HepG2 (cell line): ENCODE measurements around the gene TM9SF2. TPM values are rescaled to one million over a fixed set of nuclear protein-coding genes. Genes with fewer than 3 reads are reported as not detected.
A peak's percentile ranks its signal among the peaks of the same experiment; 100 is the strongest.

Source experiments
- ARNT2 ChIP-seq: sonication (generic); formaldehyde crosslinking; IDR thresholded peaks from 2 replicates; pipeline ENCODE4 v1.8.0; 2022; ENCODE audit warnings: mild to moderate bottlenecking, low read depth, missing genetic modification reagents, moderate library complexity
- ERF ChIP-seq: IDR thresholded peaks from 2 replicates; pipeline ENCODE4 v1.6.1; 2018; ENCODE audit warnings: missing biosample characterization, missing genetic modification reagents
- KLF12 ChIP-seq: sonication (generic); formaldehyde crosslinking; IDR thresholded peaks from 2 replicates; pipeline ENCODE4 v1.4.0; 2020; ENCODE audit warnings: missing genetic modification reagents, borderline replicate concordance
- NCOA2 ChIP-seq: sonication (generic); formaldehyde crosslinking; IDR thresholded peaks from 2 replicates; pipeline ENCODE4 v1.8.0; 2022; ENCODE audit warnings: inconsistent platforms
- NR3C1 ChIP-seq: sonication (generic); formaldehyde crosslinking; IDR thresholded peaks from 2 replicates; pipeline ENCODE4 v1.4.0; 2020; ENCODE audit warnings: missing genetic modification reagents
- SRSF1 ChIP-seq: fragments of 200-400 bp; formaldehyde crosslinking; optimal IDR thresholded peaks from 2 replicates; pipeline ENCODE3; 2017; ENCODE audit warnings: mild to moderate bottlenecking, low read depth, low read length, moderate library complexity
- TOPORS ChIP-seq: sonication (generic); formaldehyde crosslinking; IDR thresholded peaks from 2 replicates; pipeline ENCODE4 v1.8.0; 2023; ENCODE audit warnings: mild to moderate bottlenecking, missing genetic modification reagents
- ZBTB7B ChIP-seq: sonication (generic); formaldehyde crosslinking; IDR thresholded peaks from 2 replicates; pipeline ENCODE4 v1.4.0; 2020; ENCODE audit warnings: missing genetic modification reagents
- ZNF143 ChIP-seq: sonication (generic); formaldehyde crosslinking; IDR thresholded peaks from 2 replicates; pipeline ENCODE4 v1.4.0; 2020; ENCODE audit warnings: missing genetic modification reagents
- ZNF766 ChIP-seq: sonication (generic); formaldehyde crosslinking; IDR thresholded peaks from 2 replicates; pipeline ENCODE4 v1.5.0; 2020; ENCODE audit warnings: missing genetic modification reagents, borderline replicate concordance
- polyA plus RNA-seq, 8 experiments: library from polyadenylated mRNA; depleted of rRNA in 3 of 8; stranded (reverse) in 7 of 8; unstranded in 1 of 8; fragments of >200 nt; fragmentation: Illumina TruSeq in 4 of 8; extraction: Trizol in 4 of 8; gene quantifications; 2 replicates each; pipeline versions ENCODE4 v1.2.1 to v1.2.3, GENCODE V29; 2011 to 2016; ENCODE audit warnings: low read depth in 4 of 8, missing spikeins in 1 of 8, mixed read lengths in 1 of 8; ENCODE audit not compliant: insufficient read depth in 1 of 8
- total RNA-seq, 5 experiments: library from RNA; depleted of rRNA; stranded (reverse); fragments of >200 nt; fragmentation: Illumina TruSeq; extraction: Trizol; gene quantifications; 2 replicates each; pipeline ENCODE4 v1.2.3, GENCODE V29; 2016; ENCODE audit warnings: low read depth in 1 of 5
- TF ChIP-seq, protein P1 (sequence below): IDR thresholded peaks from 2 replicates; pipeline ENCODE4 v1.6.1; 2016; ENCODE audit warnings: low read depth
- TF ChIP-seq, protein P2 (sequence below): sonication (generic); formaldehyde crosslinking; IDR thresholded peaks from 2 replicates; pipeline ENCODE4 v1.5.1; 2020; ENCODE audit warnings: mild to moderate bottlenecking, missing genetic modification reagents
- TF ChIP-seq, protein P3 (sequence below): sonication (generic); formaldehyde crosslinking; IDR thresholded peaks from 2 replicates; pipeline ENCODE4 v1.8.0; 2022; ENCODE audit warnings: missing genetic modification reagents, mild to moderate bottlenecking, moderate library complexity, borderline replicate concordance
- TF ChIP-seq, protein P4 (sequence below): fragments of 450-650 bp; IDR thresholded peaks from 2 replicates; pipeline ENCODE4 v1.6.1; 2016
- TF ChIP-seq, protein P5 (sequence below): IDR thresholded peaks from 2 replicates; pipeline ENCODE4 v1.6.1; 2016; ENCODE audit warnings: missing biosample characterization, missing genetic modification reagents, low read depth

Gene TM9SF2
- total and polyA plus RNA-seq, 2 of the 13 experiments (the other 11 are each of a cell fraction or from before 2014, with no cell fraction given), result 94.1 to 123 TPM

DNA sequence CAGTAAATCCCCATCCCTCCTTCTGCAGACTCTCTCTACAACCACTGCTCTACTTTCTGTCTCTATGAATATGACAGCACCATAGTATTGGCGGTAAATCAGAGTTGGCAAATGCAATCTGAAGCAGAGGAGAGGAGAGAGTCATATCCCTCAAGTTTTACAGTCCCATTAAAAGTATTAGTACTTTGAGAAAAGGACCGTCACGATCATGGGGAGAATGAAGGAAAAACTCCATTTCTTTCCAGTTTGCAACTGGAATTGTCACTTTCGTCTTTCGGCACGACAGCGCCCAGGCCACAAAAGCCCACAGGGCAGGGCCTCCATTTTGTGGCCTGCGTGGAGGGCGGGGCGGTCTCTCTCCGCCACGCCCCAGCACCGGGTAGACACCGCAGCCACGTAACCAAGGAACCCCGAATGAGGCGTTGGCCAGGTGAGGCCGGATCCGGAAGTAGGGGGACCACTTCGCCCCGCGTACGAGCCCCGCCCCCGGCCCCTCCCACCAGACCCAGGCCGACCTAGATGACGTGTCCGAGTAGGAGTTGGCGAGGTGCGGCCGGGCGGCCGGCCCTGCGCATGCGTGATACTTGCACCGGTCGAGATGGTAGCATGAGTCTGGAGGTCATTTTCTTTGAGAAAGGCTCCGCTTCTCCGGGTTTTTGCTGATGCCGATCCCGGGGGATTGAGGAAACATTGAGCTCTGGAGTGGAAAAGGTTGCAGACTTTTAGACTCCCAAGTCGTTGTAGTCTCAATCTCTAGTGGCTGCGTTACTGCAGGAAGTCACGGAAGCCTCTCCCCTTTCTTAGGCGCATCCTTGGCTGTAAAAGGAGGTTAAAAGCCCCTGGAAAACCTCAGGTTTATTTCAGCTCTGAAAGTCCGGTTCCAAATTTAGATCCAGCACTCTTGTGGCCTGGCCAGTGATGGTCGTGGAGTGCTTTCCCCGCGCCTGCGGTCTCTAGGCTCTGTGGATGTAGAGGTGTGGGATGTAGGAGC is 2.8 kb upstream of the TM9SF2 start (continued):
- TF ChIP-seq ZNF766 (CRISPR knock-in tag) (no peak), KLF12 (CRISPR knock-in tag) (peak; percentile 94; the same call in 1 of the 2 replicates), NR3C1 (CRISPR knock-in tag) (no peak), ZBTB7B (peak; percentile 65), ZNF143 (peak; percentile 77), ERF (peak; percentile 62), SRSF1 (no peak), NCOA2 (CRISPR knock-in tag) (0 out of 2 replicates have a peak, but pooled peaks have one; percentile 9), TOPORS (CRISPR knock-in tag) (0 out of 2 replicates have a peak, but pooled peaks have one; percentile 81), ARNT2 (CRISPR knock-in tag) (peak; percentile 75)
- TF ChIP-seq, protein P1, sequence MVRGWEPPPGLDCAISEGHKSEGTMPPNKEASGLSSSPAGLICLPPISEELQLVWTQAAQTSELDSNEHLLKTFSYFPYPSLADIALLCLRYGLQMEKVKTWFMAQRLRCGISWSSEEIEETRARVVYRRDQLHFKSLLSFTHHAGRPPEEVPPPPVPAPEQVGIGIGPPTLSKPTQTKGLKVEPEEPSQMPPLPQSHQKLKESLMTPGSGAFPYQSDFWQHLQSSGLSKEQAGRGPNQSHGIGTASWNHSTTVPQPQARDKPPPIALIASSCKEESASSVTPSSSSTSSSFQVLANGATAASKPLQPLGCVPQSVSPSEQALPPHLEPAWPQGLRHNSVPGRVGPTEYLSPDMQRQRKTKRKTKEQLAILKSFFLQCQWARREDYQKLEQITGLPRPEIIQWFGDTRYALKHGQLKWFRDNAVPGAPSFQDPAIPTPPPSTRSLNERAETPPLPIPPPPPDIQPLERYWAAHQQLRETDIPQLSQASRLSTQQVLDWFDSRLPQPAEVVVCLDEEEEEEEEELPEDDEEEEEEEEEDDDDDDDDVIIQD (CRISPR knock-in tag), result no peak
- TF ChIP-seq, protein P2, sequence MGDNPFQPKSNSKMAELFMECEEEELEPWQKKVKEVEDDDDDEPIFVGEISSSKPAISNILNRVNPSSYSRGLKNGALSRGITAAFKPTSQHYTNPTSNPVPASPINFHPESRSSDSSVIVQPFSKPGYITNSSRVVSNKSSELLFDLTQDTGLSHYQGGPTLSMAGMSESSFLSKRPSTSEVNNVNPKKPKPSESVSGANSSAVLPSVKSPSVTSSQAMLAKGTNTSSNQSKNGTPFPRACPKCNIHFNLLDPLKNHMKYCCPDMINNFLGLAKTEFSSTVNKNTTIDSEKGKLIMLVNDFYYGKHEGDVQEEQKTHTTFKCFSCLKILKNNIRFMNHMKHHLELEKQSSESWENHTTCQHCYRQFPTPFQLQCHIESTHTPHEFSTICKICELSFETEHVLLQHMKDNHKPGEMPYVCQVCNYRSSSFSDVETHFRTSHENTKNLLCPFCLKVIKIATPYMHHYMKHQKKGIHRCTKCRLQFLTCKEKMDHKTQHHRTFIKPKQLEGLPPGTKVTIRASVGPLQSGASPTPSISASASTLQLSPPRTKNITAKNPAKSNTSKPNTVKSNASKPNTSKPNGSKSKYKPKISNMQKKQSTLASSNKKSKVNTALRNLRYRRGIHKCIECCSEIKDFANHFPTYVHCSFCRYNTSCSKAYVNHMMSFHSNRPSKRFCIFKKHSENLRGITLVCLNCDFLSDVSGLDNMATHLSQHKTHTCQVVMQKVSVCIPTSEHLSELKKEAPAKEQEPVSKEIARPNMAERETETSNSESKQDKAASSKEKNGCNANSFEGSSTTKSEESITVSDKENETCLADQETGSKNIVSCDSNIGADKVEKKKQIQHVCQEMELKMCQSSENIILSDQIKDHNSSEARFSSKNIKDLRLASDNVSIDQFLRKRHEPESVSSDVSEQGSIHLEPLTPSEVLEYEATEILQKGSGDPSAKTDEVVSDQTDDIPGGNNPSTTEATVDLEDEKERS, result 0 out of 2 replicates have a peak, but pooled peaks have one; percentile 6
- TF ChIP-seq, protein P3, sequence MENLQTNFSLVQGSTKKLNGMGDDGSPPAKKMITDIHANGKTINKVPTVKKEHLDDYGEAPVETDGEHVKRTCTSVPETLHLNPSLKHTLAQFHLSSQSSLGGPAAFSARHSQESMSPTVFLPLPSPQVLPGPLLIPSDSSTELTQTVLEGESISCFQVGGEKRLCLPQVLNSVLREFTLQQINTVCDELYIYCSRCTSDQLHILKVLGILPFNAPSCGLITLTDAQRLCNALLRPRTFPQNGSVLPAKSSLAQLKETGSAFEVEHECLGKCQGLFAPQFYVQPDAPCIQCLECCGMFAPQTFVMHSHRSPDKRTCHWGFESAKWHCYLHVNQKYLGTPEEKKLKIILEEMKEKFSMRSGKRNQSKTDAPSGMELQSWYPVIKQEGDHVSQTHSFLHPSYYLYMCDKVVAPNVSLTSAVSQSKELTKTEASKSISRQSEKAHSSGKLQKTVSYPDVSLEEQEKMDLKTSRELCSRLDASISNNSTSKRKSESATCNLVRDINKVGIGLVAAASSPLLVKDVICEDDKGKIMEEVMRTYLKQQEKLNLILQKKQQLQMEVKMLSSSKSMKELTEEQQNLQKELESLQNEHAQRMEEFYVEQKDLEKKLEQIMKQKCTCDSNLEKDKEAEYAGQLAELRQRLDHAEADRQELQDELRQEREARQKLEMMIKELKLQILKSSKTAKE (CRISPR knock-in tag), result no peak
- TF ChIP-seq, protein P4, sequence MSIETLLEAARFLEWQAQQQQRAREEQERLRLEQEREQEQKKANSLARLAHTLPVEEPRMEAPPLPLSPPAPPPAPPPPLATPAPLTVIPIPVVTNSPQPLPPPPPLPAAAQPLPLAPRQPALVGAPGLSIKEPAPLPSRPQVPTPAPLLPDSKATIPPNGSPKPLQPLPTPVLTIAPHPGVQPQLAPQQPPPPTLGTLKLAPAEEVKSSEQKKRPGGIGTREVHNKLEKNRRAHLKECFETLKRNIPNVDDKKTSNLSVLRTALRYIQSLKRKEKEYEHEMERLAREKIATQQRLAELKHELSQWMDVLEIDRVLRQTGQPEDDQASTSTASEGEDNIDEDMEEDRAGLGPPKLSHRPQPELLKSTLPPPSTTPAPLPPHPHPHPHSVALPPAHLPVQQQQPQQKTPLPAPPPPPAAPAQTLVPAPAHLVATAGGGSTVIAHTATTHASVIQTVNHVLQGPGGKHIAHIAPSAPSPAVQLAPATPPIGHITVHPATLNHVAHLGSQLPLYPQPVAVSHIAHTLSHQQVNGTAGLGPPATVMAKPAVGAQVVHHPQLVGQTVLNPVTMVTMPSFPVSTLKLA, result 0 out of 2 replicates have a peak, but pooled peaks have one; percentile 34
- TF ChIP-seq, protein P5, sequence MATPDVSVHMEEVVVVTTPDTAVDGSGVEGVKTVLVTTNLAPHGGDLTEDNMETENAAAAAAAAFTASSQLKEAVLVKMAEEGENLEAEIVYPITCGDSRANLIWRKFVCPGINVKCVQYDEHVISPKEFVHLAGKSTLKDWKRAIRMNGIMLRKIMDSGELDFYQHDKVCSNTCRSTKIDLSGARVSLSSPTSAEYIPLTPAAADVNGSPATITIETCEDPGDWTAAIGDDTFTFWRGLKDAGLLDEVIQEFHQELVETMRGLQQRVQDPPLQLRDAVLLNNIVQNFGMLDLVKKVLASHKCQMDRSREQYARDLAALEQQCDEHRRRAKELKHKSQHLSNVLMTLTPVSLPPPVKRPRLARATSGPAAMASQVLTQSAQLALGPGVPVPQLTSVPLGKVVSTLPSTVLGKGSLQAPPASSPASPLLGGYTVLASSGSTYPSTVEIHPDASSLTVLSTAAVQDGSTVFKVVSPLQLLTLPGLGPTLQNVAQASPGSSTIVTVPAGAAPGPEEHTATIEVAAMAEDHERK (CRISPR knock-in tag), result 0 out of 2 replicates have a peak, but pooled peaks have one; percentile 25
